Gastroesophageal sphincter (tissue), 3 donors: ENCODE data around the gene ACCSL.

Experiments used
- POLR2A ChIP-seq, 2 donors: fragments of 450-650 bp; IDR thresholded peaks; one replicate each; pipeline ENCODE4 v1.6.1; 2017; ENCODE audit warnings: antibody characterized with exemption in 2 of 2, mild to moderate bottlenecking in 2 of 2, moderate library complexity in 1 of 2
- TF ChIP-seq, protein P1 (sequence below), 4 experiments: fragments of 200-600 bp in 2 of 4; fragments of 450-650 bp in 2 of 4; sonication (generic) in 1 of 4; IDR thresholded peaks; one replicate each; pipeline ENCODE4 v1.5.1; 2017 to 2019; ENCODE audit warnings: antibody characterized with exemption in 4 of 4, mild to moderate bottlenecking in 2 of 4, moderate library complexity in 2 of 4

DNA sequence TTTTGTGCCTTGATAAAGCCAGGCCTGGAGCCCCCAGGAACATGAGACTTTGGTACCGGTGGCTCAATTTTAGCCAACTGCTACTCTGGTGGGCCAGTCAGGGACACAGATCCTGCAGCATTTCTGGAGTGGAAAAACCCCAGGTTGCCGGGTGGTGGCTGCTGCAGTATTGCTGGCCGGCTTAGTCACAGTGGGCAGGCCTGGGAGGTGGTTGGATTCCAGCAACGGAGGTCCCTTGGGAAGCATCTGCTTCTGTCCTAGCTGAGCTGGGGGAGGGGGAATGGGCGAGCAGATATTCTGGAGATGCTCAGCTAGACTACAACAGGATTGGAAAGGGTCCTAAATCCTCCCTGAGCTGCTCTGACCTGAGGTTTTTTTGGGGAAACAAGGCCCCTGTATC is 31.6 kb upstream of the ACCSL start:
- no peak for TF ChIP-seq POLR2A (IDR thresholded peaks at IDR 0.05)
- TF ChIP-seq, protein P1, sequence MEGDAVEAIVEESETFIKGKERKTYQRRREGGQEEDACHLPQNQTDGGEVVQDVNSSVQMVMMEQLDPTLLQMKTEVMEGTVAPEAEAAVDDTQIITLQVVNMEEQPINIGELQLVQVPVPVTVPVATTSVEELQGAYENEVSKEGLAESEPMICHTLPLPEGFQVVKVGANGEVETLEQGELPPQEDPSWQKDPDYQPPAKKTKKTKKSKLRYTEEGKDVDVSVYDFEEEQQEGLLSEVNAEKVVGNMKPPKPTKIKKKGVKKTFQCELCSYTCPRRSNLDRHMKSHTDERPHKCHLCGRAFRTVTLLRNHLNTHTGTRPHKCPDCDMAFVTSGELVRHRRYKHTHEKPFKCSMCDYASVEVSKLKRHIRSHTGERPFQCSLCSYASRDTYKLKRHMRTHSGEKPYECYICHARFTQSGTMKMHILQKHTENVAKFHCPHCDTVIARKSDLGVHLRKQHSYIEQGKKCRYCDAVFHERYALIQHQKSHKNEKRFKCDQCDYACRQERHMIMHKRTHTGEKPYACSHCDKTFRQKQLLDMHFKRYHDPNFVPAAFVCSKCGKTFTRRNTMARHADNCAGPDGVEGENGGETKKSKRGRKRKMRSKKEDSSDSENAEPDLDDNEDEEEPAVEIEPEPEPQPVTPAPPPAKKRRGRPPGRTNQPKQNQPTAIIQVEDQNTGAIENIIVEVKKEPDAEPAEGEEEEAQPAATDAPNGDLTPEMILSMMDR (IDR thresholded peaks at IDR 0.05), result no peak
